ENCODE results near the gene SLX4IP. TPM values are rescaled to one million over a fixed set of nuclear protein-coding genes. Genes with fewer than 3 reads are reported as not detected.

SLX4IP gene
- total RNA-seq, 1 experiment from 2014 or later: 7.4 TPM

DNA sequence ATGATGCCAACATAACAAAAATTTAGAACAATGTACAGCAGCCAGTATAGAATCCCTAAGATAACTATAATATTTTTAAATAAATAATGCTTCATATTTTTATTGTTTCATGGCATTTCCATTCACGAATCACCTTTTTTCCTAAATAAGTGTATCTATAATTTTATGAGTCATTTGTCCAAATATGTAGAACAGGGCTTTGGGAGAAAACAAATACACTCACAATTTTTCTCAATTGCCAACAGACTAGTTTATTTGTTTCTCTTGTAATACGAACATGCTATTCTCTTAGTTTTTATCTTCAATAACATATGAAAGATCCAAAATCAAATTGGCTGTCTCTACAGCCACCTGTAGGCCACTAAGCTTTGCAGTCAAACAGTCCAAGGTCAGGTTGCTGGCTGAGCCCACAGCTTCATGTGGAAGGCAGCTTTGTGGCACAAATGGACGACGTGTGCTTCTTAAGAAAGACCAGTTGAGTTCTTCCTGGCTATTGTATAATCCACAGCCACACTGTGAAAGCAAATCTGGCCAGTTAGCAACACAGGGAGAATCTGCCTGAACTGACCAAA is 30.1 kb upstream of the SLX4IP start:
- Mint-ChIP-seq H3K4me3 (no peak overlapping the region), H3K9me3 (no peaks in the 10 kb centered on the region), H3K4me1 (no peaks in the 10 kb centered on the region), H3K27ac (no peak overlapping the region), H3K36me3 (peaks cover 4% of the 10 kb centered on the region; the same call in 1 of the 2 replicates), H3K27me3 (ENCODE audit: low read depth) (no peaks in the 10 kb centered on the region)
- CTCF ChIA-PET: no interaction called here
- DNase-seq (ENCODE audit: low spot score) (no peak), ATAC-seq (no peak)
- TF ChIP-seq ZSCAN18 (CRISPR knock-in tag; IDR thresholded peaks at IDR 0.05) (no peak), ZNF263 (CRISPR knock-in tag; IDR thresholded peaks at IDR 0.05; ENCODE audit: low read depth) (no peak), NR3C1 (CRISPR knock-in tag; conservative IDR thresholded peaks at IDR 0.05; ENCODE audit: low read depth) (no peak), E2F4 (CRISPR knock-in tag; IDR thresholded peaks at IDR 0.05; ENCODE audit: borderline replicate concordance, low read depth) (no peak)
- TF ChIP-seq, protein P1, sequence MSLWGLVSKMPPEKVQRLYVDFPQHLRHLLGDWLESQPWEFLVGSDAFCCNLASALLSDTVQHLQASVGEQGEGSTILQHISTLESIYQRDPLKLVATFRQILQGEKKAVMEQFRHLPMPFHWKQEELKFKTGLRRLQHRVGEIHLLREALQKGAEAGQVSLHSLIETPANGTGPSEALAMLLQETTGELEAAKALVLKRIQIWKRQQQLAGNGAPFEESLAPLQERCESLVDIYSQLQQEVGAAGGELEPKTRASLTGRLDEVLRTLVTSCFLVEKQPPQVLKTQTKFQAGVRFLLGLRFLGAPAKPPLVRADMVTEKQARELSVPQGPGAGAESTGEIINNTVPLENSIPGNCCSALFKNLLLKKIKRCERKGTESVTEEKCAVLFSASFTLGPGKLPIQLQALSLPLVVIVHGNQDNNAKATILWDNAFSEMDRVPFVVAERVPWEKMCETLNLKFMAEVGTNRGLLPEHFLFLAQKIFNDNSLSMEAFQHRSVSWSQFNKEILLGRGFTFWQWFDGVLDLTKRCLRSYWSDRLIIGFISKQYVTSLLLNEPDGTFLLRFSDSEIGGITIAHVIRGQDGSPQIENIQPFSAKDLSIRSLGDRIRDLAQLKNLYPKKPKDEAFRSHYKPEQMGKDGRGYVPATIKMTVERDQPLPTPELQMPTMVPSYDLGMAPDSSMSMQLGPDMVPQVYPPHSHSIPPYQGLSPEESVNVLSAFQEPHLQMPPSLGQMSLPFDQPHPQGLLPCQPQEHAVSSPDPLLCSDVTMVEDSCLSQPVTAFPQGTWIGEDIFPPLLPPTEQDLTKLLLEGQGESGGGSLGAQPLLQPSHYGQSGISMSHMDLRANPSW (CRISPR knock-in tag; conservative IDR thresholded peaks at IDR 0.05; ENCODE audit: low read depth): no peak
- POLR2A ChIA-PET: no interaction called here

GRCh38 chr20:10408108-10408813 is 26.8 kb upstream of the SLX4IP start:
- Mint-ChIP-seq H3K27me3 (ENCODE audit: low read depth) (no peaks in the 10 kb centered on the region), H3K9me3 (no peaks in the 10 kb centered on the region), H3K4me3 (no peak overlapping the region), H3K36me3 (peaks cover 10% of the 10 kb centered on the region), H3K27ac (no peak overlapping the region), H3K4me1 (no peaks in the 10 kb centered on the region)
- TF ChIP-seq, protein P2, sequence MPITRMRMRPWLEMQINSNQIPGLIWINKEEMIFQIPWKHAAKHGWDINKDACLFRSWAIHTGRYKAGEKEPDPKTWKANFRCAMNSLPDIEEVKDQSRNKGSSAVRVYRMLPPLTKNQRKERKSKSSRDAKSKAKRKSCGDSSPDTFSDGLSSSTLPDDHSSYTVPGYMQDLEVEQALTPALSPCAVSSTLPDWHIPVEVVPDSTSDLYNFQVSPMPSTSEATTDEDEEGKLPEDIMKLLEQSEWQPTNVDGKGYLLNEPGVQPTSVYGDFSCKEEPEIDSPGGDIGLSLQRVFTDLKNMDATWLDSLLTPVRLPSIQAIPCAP (CRISPR knock-in tag; IDR thresholded peaks at IDR 0.05): no peak
- TF ChIP-seq SMAD3 (CRISPR knock-in tag; IDR thresholded peaks at IDR 0.05; ENCODE audit: borderline replicate concordance) (no peak), ZNF121 (CRISPR knock-in tag; IDR thresholded peaks at IDR 0.05) (no peak), MXD4 (CRISPR knock-in tag; IDR thresholded peaks at IDR 0.05; ENCODE audit: borderline replicate concordance) (no peak), NFYB (CRISPR knock-in tag; conservative IDR thresholded peaks at IDR 0.05; ENCODE audit: low read depth) (no peak)
- ChIA-PET POLR2A (no interaction called here), CTCF (no interaction called here)
- no peak for ATAC-seq
- no peak for DNase-seq (ENCODE audit: low spot score)

GRCh38 chr20:10411673-10412072 is 23.4 kb upstream of the SLX4IP start:
- ChIA-PET CTCF (interaction anchor here (1.1 kb wide), 1 partner anchor 185 kb away, joined by 4 read pairs; no protein-coding TSS in a partner anchor), POLR2A (no interaction called here)
- peaks cover 17% of the 10 kb centered on the region for H3K4me1 Mint-ChIP-seq
- no peak for TF ChIP-seq ERG (CRISPR knock-in tag; IDR thresholded peaks at IDR 0.05)
- TF ChIP-seq ATF6 (CRISPR knock-in tag; IDR thresholded peaks at IDR 0.05): no peak
- no peak for TF ChIP-seq SMAD4 (CRISPR knock-in tag; IDR thresholded peaks at IDR 0.05)
- TF ChIP-seq, protein P1 (CRISPR knock-in tag; conservative IDR thresholded peaks at IDR 0.05; ENCODE audit: low read depth): no peak
- TF ChIP-seq E2F5 (CRISPR knock-in tag; IDR thresholded peaks at IDR 0.05): no peak
- TF ChIP-seq RORB (CRISPR knock-in tag; IDR thresholded peaks at IDR 0.05): no peak

More at GRCh38 chr20:10411673-10412072, 23.4 kb upstream of the SLX4IP start:
- Mint-ChIP-seq H3K9me3 (no peaks in the 10 kb centered on the region), H3K4me3 (no peak overlapping the region), H3K27ac (no peak overlapping the region), H3K36me3 (peaks cover 10% of the 10 kb centered on the region), H3K27me3 (ENCODE audit: low read depth) (no peaks in the 10 kb centered on the region)
- no peak for ATAC-seq
- no peak for DNase-seq (ENCODE audit: low spot score)

Data from WTC11 (cell line).